CD8-positive, alpha-beta memory T cell (primary cell): Measurements from ENCODE around the gene SLC17A8. TPM values are rescaled to one million over a fixed set of nuclear protein-coding genes. Genes with fewer than 3 reads are reported as not detected.
A peak's percentile ranks its signal among the peaks of the same experiment; 100 is the strongest.

Experiments used
- CTCF ChIA-PET: fragments of 350-600 bp; sonication (Branson Sonifier 250); formaldehyde crosslinking; loops from one replicate; lab custom pipeline; 2021; ENCODE audit warnings: antibody characterized with exemption; lab: Charles Lee
- POLR2A ChIA-PET: fragments of 350-600 bp; sonication (Branson Sonifier 250); formaldehyde crosslinking; loops from one replicate; lab custom pipeline; 2021; ENCODE audit warnings: antibody characterized with exemption; lab: Charles Lee
- DNase-seq, 5 donors: peaks; one replicate each; pipeline versions ENCODE4 v3.0.0 to v3.0.0-alpha.2; 2020 to 2022; ENCODE audit warnings: mixed read lengths in 1 of 5
- H3K27ac ChIP-seq: one replicate; pipeline ENCODE4 v1.7.0; 2013; ENCODE audit warnings: low read depth, mild to moderate bottlenecking, low read length, moderate library complexity
- H3K27me3 ChIP-seq: 2 replicates; pipeline ENCODE4 v1.7.0; 2013; ENCODE audit warnings: low read length, mild to moderate bottlenecking; ENCODE audit not compliant: insufficient read depth, poor library complexity, severe bottlenecking
- H3K36me3 ChIP-seq: 2 replicates; pipeline ENCODE4 v1.7.0; 2013; ENCODE audit warnings: mild to moderate bottlenecking, low read length, moderate library complexity; ENCODE audit not compliant: insufficient read depth
- H3K4me1 ChIP-seq: 2 replicates; pipeline ENCODE4 v1.7.0; 2013; ENCODE audit warnings: mild to moderate bottlenecking, low read length, moderate library complexity; ENCODE audit not compliant: insufficient read depth
- H3K4me3 ChIP-seq: 2 replicates; pipeline ENCODE4 v1.7.0; 2013; ENCODE audit warnings: mild to moderate bottlenecking, low read length
- H3K9me3 ChIP-seq: 2 replicates; pipeline ENCODE4 v1.7.0; 2013; ENCODE audit warnings: mild to moderate bottlenecking, low read length
- H3K27ac Mint-ChIP-seq, 8 donors: one replicate each; pipeline ENCODE4 v1.8.0; 2020 to 2021; ENCODE audit warnings: mixed read lengths in 8 of 8, mild to moderate bottlenecking in 6 of 8, inconsistent platforms in 3 of 8, moderate library complexity in 3 of 8
- H3K27me3 Mint-ChIP-seq, 2 donors: one replicate each; pipeline ENCODE4 v1.8.0; 2020 to 2021; ENCODE audit warnings: mixed read lengths in 2 of 2, mild to moderate bottlenecking in 1 of 2, moderate library complexity in 1 of 2
- H3K36me3 Mint-ChIP-seq, 3 donors: one replicate each; pipeline ENCODE4 v1.8.0; 2020 to 2021; ENCODE audit warnings: mixed read lengths in 3 of 3, inconsistent platforms in 1 of 3, mild to moderate bottlenecking in 1 of 3
- H3K4me1 Mint-ChIP-seq, 3 donors: one replicate each; pipeline ENCODE4 v1.8.0; 2020 to 2021; ENCODE audit warnings: mixed read lengths in 3 of 3, inconsistent platforms in 1 of 3, mild to moderate bottlenecking in 1 of 3
- H3K4me3 Mint-ChIP-seq, 7 donors: one replicate each; pipeline ENCODE4 v1.8.0; 2020 to 2021; ENCODE audit warnings: mixed read lengths in 7 of 7, mild to moderate bottlenecking in 6 of 7, moderate library complexity in 4 of 7, inconsistent platforms in 2 of 7
- H3K9me3 Mint-ChIP-seq, 5 donors: one replicate each; pipeline ENCODE4 v1.8.0; 2020 to 2022; ENCODE audit warnings: mixed read lengths in 5 of 5, mild to moderate bottlenecking in 3 of 5, moderate library complexity in 2 of 5, inconsistent platforms in 1 of 5
- polyA plus RNA-seq: library from polyadenylated mRNA; unstranded; fragments of 300-500 nt; fragmentation: Illumina TruSeq; gene quantifications from one replicate; pipeline ENCODE4 v1.2.3, GENCODE V29; 2021
- total RNA-seq, 2 experiments: library from RNA; stranded (reverse); gene quantifications; one replicate each; pipeline ENCODE4 v1.2.3, GENCODE V29; 2021

Gene SLC17A8
- total and polyA plus RNA-seq, 3 experiments from 2014 or later, result not detected

GRCh38 chr12:100372853-100373640, 16.2 kb downstream of the SLC17A8 start:
- no peak overlapping the region for H3K27ac ChIP-seq
- H3K9me3 ChIP-seq, result no peaks in the 10 kb centered on the region
- Mint-ChIP-seq H3K27me3 (peaks cover 2 to 28% of the 10 kb centered on the region in 2 donors), H3K36me3 (no peaks in the 10 kb centered on the region), H3K4me1 (no peaks in the 10 kb centered on the region), H3K4me3 (no peak overlapping the region), H3K9me3 (peaks cover 0 to 4% (median 0%) of the 10 kb centered on the region in 5 donors), H3K27ac (no peak overlapping the region)
- H3K36me3 ChIP-seq, result no peaks in the 10 kb centered on the region
- DNase-seq, result no peak
- POLR2A ChIA-PET, result no interaction called here
- CTCF ChIA-PET, result no interaction called here
- H3K4me3 ChIP-seq, result no peak overlapping the region
- no peaks in the 10 kb centered on the region for H3K27me3 ChIP-seq
- H3K4me1 ChIP-seq, result no peaks in the 10 kb centered on the region

GRCh38 chr12:100375038-100375735, 18.3 kb downstream of the SLC17A8 start:
- DNase-seq, result no peak
- ChIA-PET POLR2A (no interaction called here), CTCF (no interaction called here)
- H3K4me3 ChIP-seq, result no peak overlapping the region
- Mint-ChIP-seq H3K4me3 (no peak overlapping the region), H3K4me1 (no peaks in the 10 kb centered on the region), H3K36me3 (no peaks in the 10 kb centered on the region), H3K27me3 (peaks cover 2 to 18% of the 10 kb centered on the region in 2 donors), H3K27ac (no peak overlapping the region), H3K9me3 (no peaks in the 10 kb centered on the region)
- H3K27me3 ChIP-seq, result no peaks in the 10 kb centered on the region
- no peak overlapping the region for H3K27ac ChIP-seq
- no peaks in the 10 kb centered on the region for H3K9me3 ChIP-seq
- no peaks in the 10 kb centered on the region for H3K36me3 ChIP-seq
- no peaks in the 10 kb centered on the region for H3K4me1 ChIP-seq

- Mint-ChIP-seq H3K9me3 (no peaks in the 10 kb centered on the region), H3K27ac (no peak overlapping the region), H3K36me3 (no peaks in the 10 kb centered on the region), H3K27me3 (peaks cover 2 to 18% of the 10 kb centered on the region in 2 donors), H3K4me1 (no peaks in the 10 kb centered on the region), H3K4me3 (no peak overlapping the region)
- ChIA-PET CTCF (no interaction called here), POLR2A (no interaction called here)
- Histone ChIP-seq H3K4me3 (no peak overlapping the region), H3K36me3 (no peaks in the 10 kb centered on the region), H3K27me3 (no peaks in the 10 kb centered on the region), H3K4me1 (no peaks in the 10 kb centered on the region), H3K9me3 (no peaks in the 10 kb centered on the region), H3K27ac (no peak overlapping the region)
- no peak for DNase-seq
Observed at GRCh38 chr12:100376161-100376560, 19.3 kb downstream of the SLC17A8 start.

GRCh38 chr12:100381379-100381778, 24.5 kb downstream of the SLC17A8 start:
- DNase-seq, result no peak
- Mint-ChIP-seq H3K9me3 (no peaks in the 10 kb centered on the region), H3K36me3 (no peaks in the 10 kb centered on the region), H3K4me1 (no peaks in the 10 kb centered on the region), H3K27ac (no peak overlapping the region), H3K27me3 (no peaks in the 10 kb centered on the region), H3K4me3 (no peak overlapping the region)
- no peaks in the 10 kb centered on the region for H3K9me3 ChIP-seq
- H3K27me3 ChIP-seq, result no peaks in the 10 kb centered on the region
- no peaks in the 10 kb centered on the region for H3K36me3 ChIP-seq
- no peak overlapping the region for H3K4me3 ChIP-seq
- CTCF ChIA-PET, result no interaction called here
- no peak overlapping the region for H3K27ac ChIP-seq
- POLR2A ChIA-PET, result no interaction called here
- H3K4me1 ChIP-seq, result no peaks in the 10 kb centered on the region

- H3K27me3 ChIP-seq, result no peaks in the 10 kb centered on the region
- CTCF ChIA-PET, result no interaction called here
- Mint-ChIP-seq H3K4me3 (no peak overlapping the region), H3K27ac (peak overlapping the region in 1 of 8 donors; percentile 8), H3K9me3 (no peaks in the 10 kb centered on the region), H3K4me1 (no peaks in the 10 kb centered on the region), H3K27me3 (peaks cover 0 to 5% of the 10 kb centered on the region in 2 donors), H3K36me3 (no peaks in the 10 kb centered on the region)
- no peaks in the 10 kb centered on the region for H3K36me3 ChIP-seq
- POLR2A ChIA-PET, result no interaction called here
- no peak for DNase-seq
- no peak overlapping the region for H3K27ac ChIP-seq
- no peak overlapping the region for H3K4me3 ChIP-seq
- no peaks in the 10 kb centered on the region for H3K9me3 ChIP-seq
- no peaks in the 10 kb centered on the region for H3K4me1 ChIP-seq
Observed at GRCh38 chr12:100382338-100382737, 25.5 kb downstream of the SLC17A8 start.

- POLR2A ChIA-PET, result no interaction called here
- Mint-ChIP-seq H3K36me3 (no peaks in the 10 kb centered on the region), H3K27ac (no peak overlapping the region), H3K9me3 (no peaks in the 10 kb centered on the region), H3K4me3 (no peak overlapping the region), H3K27me3 (peaks cover 1 to 14% of the 10 kb centered on the region in 2 donors), H3K4me1 (no peaks in the 10 kb centered on the region)
- no peak overlapping the region for H3K27ac ChIP-seq
- CTCF ChIA-PET, result no interaction called here
- H3K9me3 ChIP-seq, result no peaks in the 10 kb centered on the region
- H3K4me1 ChIP-seq, result no peaks in the 10 kb centered on the region
- no peaks in the 10 kb centered on the region for H3K27me3 ChIP-seq
- no peak for DNase-seq
- no peak overlapping the region for H3K4me3 ChIP-seq
- no peaks in the 10 kb centered on the region for H3K36me3 ChIP-seq
Observed at GRCh38 chr12:100383586-100384558, 27.0 kb downstream of the SLC17A8 start.

- Mint-ChIP-seq H3K36me3 (no peaks in the 10 kb centered on the region), H3K9me3 (no peaks in the 10 kb centered on the region), H3K27me3 (peaks cover 1 to 16% of the 10 kb centered on the region in 2 donors), H3K27ac (no peak overlapping the region), H3K4me1 (no peaks in the 10 kb centered on the region), H3K4me3 (no peak overlapping the region)
- POLR2A ChIA-PET, result no interaction called here
- Histone ChIP-seq H3K36me3 (no peaks in the 10 kb centered on the region), H3K4me1 (no peaks in the 10 kb centered on the region), H3K9me3 (no peaks in the 10 kb centered on the region), H3K4me3 (no peak overlapping the region), H3K27me3 (no peaks in the 10 kb centered on the region), H3K27ac (no peak overlapping the region)
- DNase-seq, result no peak
- CTCF ChIA-PET, result no interaction called here
Observed at GRCh38 chr12:100384559-100384935, 27.7 kb downstream of the SLC17A8 start.

GRCh38 chr12:100388382-100388781, 31.5 kb downstream of the SLC17A8 start:
- POLR2A ChIA-PET, result no interaction called here
- Mint-ChIP-seq H3K4me3 (no peak overlapping the region), H3K4me1 (no peaks in the 10 kb centered on the region), H3K27me3 (peaks cover 1 to 28% of the 10 kb centered on the region in 2 donors), H3K9me3 (no peaks in the 10 kb centered on the region), H3K36me3 (no peaks in the 10 kb centered on the region), H3K27ac (no peak overlapping the region)
- Histone ChIP-seq H3K4me3 (no peak overlapping the region), H3K27me3 (no peaks in the 10 kb centered on the region), H3K36me3 (no peaks in the 10 kb centered on the region), H3K4me1 (no peaks in the 10 kb centered on the region), H3K9me3 (no peaks in the 10 kb centered on the region), H3K27ac (no peak overlapping the region)
- DNase-seq, result no peak
- CTCF ChIA-PET, result no interaction called here
